ENCODE results near the gene ALKBH3.

The ALKBH3 gene

GRCh38 chr11:43962383-43963278, 82.0 kb downstream of the ALKBH3 start:
- Histone ChIP-seq H3K4me3 (ENCODE audit: severe bottlenecking) (no peak overlapping the region), H3K27ac (ENCODE audit: poor library complexity, severe bottlenecking) (no peak overlapping the region), H3K27me3 (ENCODE audit: insufficient read depth, poor library complexity, severe bottlenecking) (peaks cover 6% of the 10 kb centered on the region), H3K36me3 (ENCODE audit: low read depth) (no peaks in the 10 kb centered on the region), H3K4me1 (ENCODE audit: insufficient read depth, poor library complexity, severe bottlenecking) (no peaks in the 10 kb centered on the region), H3K9me3 (ENCODE audit: severe bottlenecking) (peaks cover 5% of the 10 kb centered on the region)
- no peak for ATAC-seq (ENCODE audit: low read depth)
- no peak for TF ChIP-seq CTCF (IDR thresholded peaks at IDR 0.05; ENCODE audit: poor library complexity, severe bottlenecking)
- no peak for DNase-seq (ENCODE audit: low spot score)

GRCh38 chr11:43963279-43963620, 82.6 kb downstream of the ALKBH3 start:
- Histone ChIP-seq H3K4me3 (ENCODE audit: severe bottlenecking) (no peak overlapping the region), H3K27me3 (ENCODE audit: insufficient read depth, poor library complexity, severe bottlenecking) (peaks cover 10% of the 10 kb centered on the region), H3K27ac (ENCODE audit: poor library complexity, severe bottlenecking) (no peak overlapping the region), H3K4me1 (ENCODE audit: insufficient read depth, poor library complexity, severe bottlenecking) (no peaks in the 10 kb centered on the region), H3K9me3 (ENCODE audit: severe bottlenecking) (peaks cover 5% of the 10 kb centered on the region), H3K36me3 (ENCODE audit: low read depth) (no peaks in the 10 kb centered on the region)
- TF ChIP-seq CTCF (IDR thresholded peaks at IDR 0.05; ENCODE audit: poor library complexity, severe bottlenecking): no peak
- ATAC-seq (ENCODE audit: low read depth) (no peak), DNase-seq (ENCODE audit: low spot score) (no peak)

GRCh38 chr11:43967661-43968060, 87.0 kb downstream of the ALKBH3 start:
- ATAC-seq (ENCODE audit: low read depth) (no peak), DNase-seq (ENCODE audit: low spot score) (no peak)
- no peaks in the 10 kb centered on the region for H3K36me3 ChIP-seq (ENCODE audit: low read depth)
- H3K4me1 ChIP-seq (ENCODE audit: insufficient read depth, poor library complexity, severe bottlenecking): no peaks in the 10 kb centered on the region
- peaks cover 5% of the 10 kb centered on the region for H3K9me3 ChIP-seq (ENCODE audit: severe bottlenecking)
- peaks cover 5% of the 10 kb centered on the region for H3K27me3 ChIP-seq (ENCODE audit: insufficient read depth, poor library complexity, severe bottlenecking)
- no peak overlapping the region for H3K4me3 ChIP-seq (ENCODE audit: severe bottlenecking)
- TF ChIP-seq CTCF (IDR thresholded peaks at IDR 0.05; ENCODE audit: poor library complexity, severe bottlenecking): no peak
- H3K27ac ChIP-seq (ENCODE audit: poor library complexity, severe bottlenecking): no peak overlapping the region

- Histone ChIP-seq H3K27me3 (ENCODE audit: insufficient read depth, poor library complexity, severe bottlenecking) (peaks cover 5% of the 10 kb centered on the region), H3K4me1 (ENCODE audit: insufficient read depth, poor library complexity, severe bottlenecking) (no peaks in the 10 kb centered on the region), H3K27ac (ENCODE audit: poor library complexity, severe bottlenecking) (no peak overlapping the region), H3K9me3 (ENCODE audit: severe bottlenecking) (peaks cover 5% of the 10 kb centered on the region), H3K4me3 (ENCODE audit: severe bottlenecking) (no peak overlapping the region), H3K36me3 (ENCODE audit: low read depth) (no peaks in the 10 kb centered on the region)
- DNase-seq (ENCODE audit: low spot score): no peak
- no peak for ATAC-seq (ENCODE audit: low read depth)
- TF ChIP-seq CTCF (IDR thresholded peaks at IDR 0.05; ENCODE audit: poor library complexity, severe bottlenecking): no peak
These were observed 88.1 kb downstream of the ALKBH3 start for GRCh38 chr11:43968719-43969118.

- no peak for ATAC-seq (ENCODE audit: low read depth)
- Histone ChIP-seq H3K9me3 (ENCODE audit: severe bottlenecking) (peaks cover 5% of the 10 kb centered on the region), H3K27me3 (ENCODE audit: insufficient read depth, poor library complexity, severe bottlenecking) (peaks cover 5% of the 10 kb centered on the region), H3K36me3 (ENCODE audit: low read depth) (no peaks in the 10 kb centered on the region), H3K27ac (ENCODE audit: poor library complexity, severe bottlenecking) (no peak overlapping the region), H3K4me1 (ENCODE audit: insufficient read depth, poor library complexity, severe bottlenecking) (no peaks in the 10 kb centered on the region), H3K4me3 (ENCODE audit: severe bottlenecking) (no peak overlapping the region)
- TF ChIP-seq CTCF (IDR thresholded peaks at IDR 0.05; ENCODE audit: poor library complexity, severe bottlenecking): no peak
- no peak for DNase-seq (ENCODE audit: low spot score)
These were observed 88.9 kb downstream of the ALKBH3 start for GRCh38 chr11:43969543-43969942.

All from RWPE2 (cell line).